Measurements from ENCODE around the gene SEMA7A. TPM values are rescaled to one million over a fixed set of nuclear protein-coding genes. Genes with fewer than 3 reads are reported as not detected.
"Not testable (repeated sequence)": the region's sequence is repeated elsewhere in the genome, so short reads cannot be mapped to it uniquely, and the experiment has no call there.

Gene SEMA7A
- total RNA-seq, 1 donor from 2014 or later, result 11.7 TPM

- no peak for DNase-seq
Measured at GRCh38 chr15:74373056-74373650, 60.6 kb downstream of the SEMA7A start.

- DNase-seq, result no peak
Measured at GRCh38 chr15:74370471-74370870, 63.3 kb downstream of the SEMA7A start.

- DNase-seq, result no peak
Measured at GRCh38 chr15:74369756-74370155, 64.0 kb downstream of the SEMA7A start.

- no peak for DNase-seq
Measured at GRCh38 chr15:74369084-74369745, 64.5 kb downstream of the SEMA7A start.

- no peak for DNase-seq
Measured at GRCh38 chr15:74368121-74368520, 65.6 kb downstream of the SEMA7A start.

- DNase-seq, result no peak
Measured at GRCh38 chr15:74367296-74367854, 66.4 kb downstream of the SEMA7A start, which contains the start of gene CYP11A1. Gene CYP11A1 (minus strand): TSS chr15:74367646. CDS start chr15:74367585, 61 bp downstream.

- DNase-seq, result no peak
Measured at GRCh38 chr15:74365598-74366445, 67.9 kb downstream of the SEMA7A start.

GRCh38 chr15:74364936-74365597 lies 68.7 kb downstream of the SEMA7A start:
- DNase-seq, result no peak

GRCh38 chr15:74362482-74362881 lies 71.3 kb downstream of the SEMA7A start:
- DNase-seq, result no peak

GRCh38 chr15:74360855-74361254 lies 72.9 kb downstream of the SEMA7A start:
- DNase-seq, result not testable (repeated sequence)

- not testable (repeated sequence) for DNase-seq
Measured at GRCh38 chr15:74359376-74359775, 74.4 kb downstream of the SEMA7A start.

Small RNA genes lying within 50 kb of the gene (small RNA-seq; reads per million reads assigned to genes)
- gene MIR6881 (ENCODE audit: low replicate concordance), result not detected

Other genes with a start within 250 kb of the SEMA7A start
- 0.49 TPM for gene STRA6, start 231.2 kb downstream of the SEMA7A start, total RNA-seq
- gene CCDC33, start 197.6 kb downstream of the SEMA7A start, total RNA-seq, result 0.20 TPM
- gene CYP11A1, start 66.3 kb downstream of the SEMA7A start, total RNA-seq, result 0.69 TPM
- gene UBL7, start 27.2 kb upstream of the SEMA7A start, total RNA-seq, result 18.6 TPM
- gene ARID3B, start 107.3 kb upstream of the SEMA7A start, total RNA-seq, result 4.8 TPM
- gene CLK3, start 181.9 kb upstream of the SEMA7A start, total RNA-seq, result 41.1 TPM